SK-N-SH treated with all-trans-retinoic acid at 6 μM for 48 hours (cell line): Measurements from ENCODE around the gene WDR73.

ENCODE experiments used
- BACH2 ChIP-seq: fragments of 250-450 bp; sonication (Bioruptor Pico); IDR thresholded peaks from 2 replicates; pipeline ENCODE4 v1.9.0; 2021; ENCODE audit warnings: mild to moderate bottlenecking, borderline replicate concordance
- CREB5 ChIP-seq: fragments of 250-450 bp; sonication (Bioruptor Pico); IDR thresholded peaks from 2 replicates; pipeline ENCODE4 v1.5.1; 2020; ENCODE audit warnings: low read depth, mild to moderate bottlenecking, moderate library complexity
- ISL1 ChIP-seq: fragments of 250-450 bp; sonication (Bioruptor Pico); IDR thresholded peaks from 2 replicates; pipeline ENCODE4 v2.1.2; 2022; ENCODE audit warnings: mild to moderate bottlenecking, moderate library complexity
- PATZ1 ChIP-seq: fragments of 250-450 bp; sonication (Bioruptor Pico); IDR thresholded peaks from 2 replicates; pipeline ENCODE4 v1.8.0; 2020; ENCODE audit warnings: mild to moderate bottlenecking, moderate library complexity, borderline replicate concordance
- RARB ChIP-seq: fragments of 250-450 bp; sonication (Bioruptor Pico); IDR thresholded peaks from 2 replicates; pipeline ENCODE4 v1.8.0; 2021; ENCODE audit warnings: mild to moderate bottlenecking, moderate library complexity
- SNAI2 ChIP-seq: fragments of 250-450 bp; sonication (Bioruptor Pico); IDR thresholded peaks from 2 replicates; pipeline ENCODE4 v1.5.0; 2020; ENCODE audit warnings: mild to moderate bottlenecking, moderate library complexity
- TCF4 ChIP-seq: fragments of 250-450 bp; sonication (Bioruptor Pico); IDR thresholded peaks from 2 replicates; pipeline ENCODE4 v1.8.0; 2021; ENCODE audit warnings: mild to moderate bottlenecking, moderate library complexity, borderline replicate concordance
- ZNF565 ChIP-seq: fragments of 450-650 bp; formaldehyde crosslinking; conservative IDR thresholded peaks from 2 replicates; pipeline ENCODE4 v1.5.0; 2020; ENCODE audit warnings: low read depth, mild to moderate bottlenecking, moderate library complexity
- ZNF70 ChIP-seq: fragments of 450-650 bp; formaldehyde crosslinking; IDR thresholded peaks from 2 replicates; pipeline ENCODE4 v1.5.0; 2020; ENCODE audit warnings: mild to moderate bottlenecking, moderate library complexity
- TF ChIP-seq, protein P1 (sequence below): fragments of 250-450 bp; sonication (Bioruptor Pico); IDR thresholded peaks from 2 replicates; pipeline ENCODE4 v1.5.1; 2021; ENCODE audit warnings: mild to moderate bottlenecking, moderate library complexity
- TF ChIP-seq, protein P2 (sequence below): fragments of 250-450 bp; sonication (Bioruptor Pico); IDR thresholded peaks from 2 replicates; pipeline ENCODE4 v1.8.0; 2021; ENCODE audit warnings: low read depth, mild to moderate bottlenecking, moderate library complexity, borderline replicate concordance

- TF ChIP-seq ZNF70 (no peak), BACH2 (CRISPR knock-in tag) (no peak), ISL1 (no peak), SNAI2 (CRISPR knock-in tag) (no peak), PATZ1 (no peak), ZNF565 (CRISPR knock-in tag) (no peak), TCF4 (no peak), RARB (CRISPR knock-in tag) (no peak), CREB5 (no peak)
- TF ChIP-seq, protein P1, sequence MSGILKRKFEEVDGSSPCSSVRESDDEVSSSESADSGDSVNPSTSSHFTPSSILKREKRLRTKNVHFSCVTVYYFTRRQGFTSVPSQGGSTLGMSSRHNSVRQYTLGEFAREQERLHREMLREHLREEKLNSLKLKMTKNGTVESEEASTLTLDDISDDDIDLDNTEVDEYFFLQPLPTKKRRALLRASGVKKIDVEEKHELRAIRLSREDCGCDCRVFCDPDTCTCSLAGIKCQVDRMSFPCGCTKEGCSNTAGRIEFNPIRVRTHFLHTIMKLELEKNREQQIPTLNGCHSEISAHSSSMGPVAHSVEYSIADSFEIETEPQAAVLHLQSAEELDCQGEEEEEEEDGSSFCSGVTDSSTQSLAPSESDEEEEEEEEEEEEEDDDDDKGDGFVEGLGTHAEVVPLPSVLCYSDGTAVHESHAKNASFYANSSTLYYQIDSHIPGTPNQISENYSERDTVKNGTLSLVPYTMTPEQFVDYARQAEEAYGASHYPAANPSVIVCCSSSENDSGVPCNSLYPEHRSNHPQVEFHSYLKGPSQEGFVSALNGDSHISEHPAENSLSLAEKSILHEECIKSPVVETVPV (CRISPR knock-in tag) = no peak
- TF ChIP-seq, protein P2, sequence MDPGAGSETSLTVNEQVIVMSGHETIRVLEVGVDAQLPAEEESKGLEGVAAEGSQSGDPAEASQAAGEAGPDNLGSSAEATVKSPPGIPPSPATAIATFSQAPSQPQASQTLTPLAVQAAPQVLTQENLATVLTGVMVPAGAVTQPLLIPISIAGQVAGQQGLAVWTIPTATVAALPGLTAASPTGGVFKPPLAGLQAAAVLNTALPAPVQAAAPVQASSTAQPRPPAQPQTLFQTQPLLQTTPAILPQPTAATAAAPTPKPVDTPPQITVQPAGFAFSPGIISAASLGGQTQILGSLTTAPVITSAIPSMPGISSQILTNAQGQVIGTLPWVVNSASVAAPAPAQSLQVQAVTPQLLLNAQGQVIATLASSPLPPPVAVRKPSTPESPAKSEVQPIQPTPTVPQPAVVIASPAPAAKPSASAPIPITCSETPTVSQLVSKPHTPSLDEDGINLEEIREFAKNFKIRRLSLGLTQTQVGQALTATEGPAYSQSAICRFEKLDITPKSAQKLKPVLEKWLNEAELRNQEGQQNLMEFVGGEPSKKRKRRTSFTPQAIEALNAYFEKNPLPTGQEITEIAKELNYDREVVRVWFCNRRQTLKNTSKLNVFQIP (CRISPR knock-in tag) = no peak
Measured at GRCh38 chr15:84629033-84629432, 25.1 kb downstream of the WDR73 start.
